Measurements from ENCODE around the gene OCA2.

OCA2 gene

GRCh38 chr15:28051955-28052633 is 47.0 kb downstream of the OCA2 start:
- Histone ChIP-seq H3K27me3 (ENCODE audit: low read depth, low read length) (no peaks in the 10 kb centered on the region), H3K4me2 (ENCODE audit: low read length) (no peak overlapping the region), H3K9ac (ENCODE audit: low read length) (no peak overlapping the region), H3K79me2 (ENCODE audit: low read length) (no peaks in the 10 kb centered on the region), H3K36me3 (replicated peaks; ENCODE audit: low read depth, low read length) (no peaks in the 10 kb centered on the region), H3K9me3 (ENCODE audit: insufficient read depth, low read length) (0 out of 2 replicates have a peak, but pooled peaks cover 3% of the 10 kb centered on the region), H3K4me1 (ENCODE audit: low read length) (no peaks in the 10 kb centered on the region), H2AFZ (ENCODE audit: low read depth, low read length) (no peak overlapping the region), H4K20me1 (ENCODE audit: insufficient read depth, low read length) (no peaks in the 10 kb centered on the region), H3K4me3 (ENCODE audit: low read length) (no peak overlapping the region), H3K27ac (ENCODE audit: low read length) (no peak overlapping the region)
- TF ChIP-seq EZH2phosphoT487 (IDR thresholded peaks at IDR 0.05; ENCODE audit: low read depth) = no peak
- TF ChIP-seq CTCF (IDR thresholded peaks at IDR 0.05; ENCODE audit: low read depth, low read length) = no peak

- Histone ChIP-seq H3K4me1 (ENCODE audit: low read length) (no peaks in the 10 kb centered on the region), H4K20me1 (ENCODE audit: insufficient read depth, low read length) (no peaks in the 10 kb centered on the region), H3K9ac (ENCODE audit: low read length) (no peak overlapping the region), H3K9me3 (ENCODE audit: insufficient read depth, low read length) (0 out of 2 replicates have a peak, but pooled peaks cover 3% of the 10 kb centered on the region), H2AFZ (ENCODE audit: low read depth, low read length) (no peak overlapping the region), H3K27me3 (ENCODE audit: low read depth, low read length) (no peaks in the 10 kb centered on the region), H3K27ac (ENCODE audit: low read length) (no peak overlapping the region), H3K79me2 (ENCODE audit: low read length) (no peaks in the 10 kb centered on the region), H3K36me3 (replicated peaks; ENCODE audit: low read depth, low read length) (no peaks in the 10 kb centered on the region), H3K4me2 (ENCODE audit: low read length) (no peak overlapping the region), H3K4me3 (ENCODE audit: low read length) (no peak overlapping the region)
- TF ChIP-seq CTCF (IDR thresholded peaks at IDR 0.05; ENCODE audit: low read depth, low read length) (no peak), EZH2phosphoT487 (IDR thresholded peaks at IDR 0.05; ENCODE audit: low read depth) (no peak)
These were observed 49.5 kb downstream of the OCA2 start for GRCh38 chr15:28049581-28049980.

GRCh38 chr15:28047277-28047676 is 51.8 kb downstream of the OCA2 start:
- TF ChIP-seq CTCF (IDR thresholded peaks at IDR 0.05; ENCODE audit: low read depth, low read length) (no peak), EZH2phosphoT487 (IDR thresholded peaks at IDR 0.05; ENCODE audit: low read depth) (no peak)

GRCh38 chr15:28044121-28044672 is 54.9 kb downstream of the OCA2 start:
- H3K9me3 ChIP-seq (ENCODE audit: insufficient read depth, low read length) = 0 out of 2 replicates have a peak, but pooled peaks cover 3% of the 10 kb centered on the region
- no peaks in the 10 kb centered on the region for H4K20me1 ChIP-seq (ENCODE audit: insufficient read depth, low read length)
- H3K4me2 ChIP-seq (ENCODE audit: low read length) = no peak overlapping the region
- no peak overlapping the region for H3K9ac ChIP-seq (ENCODE audit: low read length)
- H3K27ac ChIP-seq (ENCODE audit: low read length) = no peak overlapping the region
- H3K79me2 ChIP-seq (ENCODE audit: low read length) = no peaks in the 10 kb centered on the region
- H2AFZ ChIP-seq (ENCODE audit: low read depth, low read length) = no peak overlapping the region
- TF ChIP-seq CTCF (IDR thresholded peaks at IDR 0.05; ENCODE audit: low read depth, low read length) = no peak
- TF ChIP-seq EZH2phosphoT487 (IDR thresholded peaks at IDR 0.05; ENCODE audit: low read depth) = no peak
- no peaks in the 10 kb centered on the region for H3K36me3 ChIP-seq (replicated peaks; ENCODE audit: low read depth, low read length)
- no peak overlapping the region for H3K4me3 ChIP-seq (ENCODE audit: low read length)
- H3K4me1 ChIP-seq (ENCODE audit: low read length) = no peaks in the 10 kb centered on the region
- no peaks in the 10 kb centered on the region for H3K27me3 ChIP-seq (ENCODE audit: low read depth, low read length)

More at GRCh38 chr15:28047277-28047676, 51.8 kb downstream of the OCA2 start:
- no peaks in the 10 kb centered on the region for H3K27me3 ChIP-seq (ENCODE audit: low read depth, low read length)
- no peak overlapping the region for H3K4me2 ChIP-seq (ENCODE audit: low read length)
- H3K36me3 ChIP-seq (replicated peaks; ENCODE audit: low read depth, low read length) = no peaks in the 10 kb centered on the region
- no peaks in the 10 kb centered on the region for H3K4me1 ChIP-seq (ENCODE audit: low read length)
- no peak overlapping the region for H2AFZ ChIP-seq (ENCODE audit: low read depth, low read length)
- H3K27ac ChIP-seq (ENCODE audit: low read length) = no peak overlapping the region
- no peaks in the 10 kb centered on the region for H4K20me1 ChIP-seq (ENCODE audit: insufficient read depth, low read length)
- H3K9ac ChIP-seq (ENCODE audit: low read length) = no peak overlapping the region
- no peaks in the 10 kb centered on the region for H3K79me2 ChIP-seq (ENCODE audit: low read length)
- 0 out of 2 replicates have a peak, but pooled peaks cover 3% of the 10 kb centered on the region for H3K9me3 ChIP-seq (ENCODE audit: insufficient read depth, low read length)
- no peak overlapping the region for H3K4me3 ChIP-seq (ENCODE audit: low read length)
